DMS114 treated with DMSO at 0.1 percent for 48 hours (cell line): ENCODE data around the gene ARHGAP33.
"Not testable (repeated sequence)": the region's sequence is repeated elsewhere in the genome, so short reads cannot be mapped to it uniquely, and the experiment has no call there.

ENCODE experiments used
- DNase-seq: peaks from one replicate; lab custom pipeline; 2025; ENCODE audit not compliant: unreplicated experiment; lab: John Stamatoyannopoulos, UW

The ARHGAP33 gene

DNA sequence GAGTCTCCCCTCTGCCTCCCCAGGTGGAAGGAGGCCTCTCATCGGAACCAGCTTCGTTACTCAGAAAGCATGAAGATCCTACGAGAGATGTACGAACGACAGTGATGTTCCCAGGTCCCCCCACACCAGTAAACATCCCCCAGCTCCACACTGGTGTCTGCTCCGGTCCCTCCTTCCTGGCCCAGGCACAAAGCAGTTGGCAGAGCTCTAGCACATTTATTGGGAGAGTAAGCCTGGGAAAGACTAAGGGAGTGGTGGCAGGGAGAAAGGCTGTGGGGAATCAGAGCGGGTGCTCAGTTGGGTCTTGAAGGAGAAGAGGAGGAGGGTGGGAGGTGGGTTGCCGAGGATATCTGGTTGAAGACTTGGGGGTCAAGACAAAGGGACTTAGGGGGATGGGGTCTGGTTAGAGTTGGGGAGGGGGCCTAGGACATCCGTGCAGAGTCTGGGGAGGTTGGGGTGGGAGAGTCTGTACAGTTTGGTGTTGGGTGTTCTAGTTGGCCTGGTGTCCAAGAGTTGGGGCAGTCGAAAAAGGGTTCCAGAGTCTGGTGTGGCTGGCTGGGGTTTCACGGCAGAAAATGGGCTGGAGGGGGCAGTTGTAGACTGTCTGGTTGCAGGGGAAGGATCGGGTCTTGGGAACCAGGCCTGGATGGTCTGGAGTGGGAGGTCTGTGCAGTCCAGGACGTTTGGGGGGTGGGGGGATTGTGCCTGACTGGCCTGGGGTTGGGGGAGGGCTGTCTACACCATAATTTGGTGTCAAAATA, 20.8 kb upstream of the ARHGAP33 start:
- no peak for DNase-seq

DNA sequence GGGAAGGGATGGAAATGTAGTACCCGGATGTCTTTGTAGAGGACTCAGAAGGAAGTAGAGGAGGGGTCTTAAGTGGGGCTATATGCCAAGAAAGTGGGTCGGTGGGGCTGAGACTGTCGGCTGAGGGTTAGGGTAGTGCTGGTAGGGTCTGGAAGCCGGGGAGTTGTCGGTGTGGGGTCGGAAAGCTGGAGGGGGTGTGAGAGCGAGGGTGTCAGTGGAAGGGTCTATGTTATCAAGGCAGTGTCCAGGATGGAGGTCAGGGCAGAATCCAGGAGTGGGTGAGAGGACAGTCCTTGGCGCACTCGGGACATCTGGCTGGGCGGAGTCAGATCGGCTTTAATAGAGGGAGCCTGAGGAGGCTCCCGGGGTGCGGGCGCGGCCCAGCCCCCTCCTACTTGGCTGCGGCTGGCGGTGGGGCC, 20.2 kb upstream of the ARHGAP33 start:
- DNase-seq, result no peak

DNA sequence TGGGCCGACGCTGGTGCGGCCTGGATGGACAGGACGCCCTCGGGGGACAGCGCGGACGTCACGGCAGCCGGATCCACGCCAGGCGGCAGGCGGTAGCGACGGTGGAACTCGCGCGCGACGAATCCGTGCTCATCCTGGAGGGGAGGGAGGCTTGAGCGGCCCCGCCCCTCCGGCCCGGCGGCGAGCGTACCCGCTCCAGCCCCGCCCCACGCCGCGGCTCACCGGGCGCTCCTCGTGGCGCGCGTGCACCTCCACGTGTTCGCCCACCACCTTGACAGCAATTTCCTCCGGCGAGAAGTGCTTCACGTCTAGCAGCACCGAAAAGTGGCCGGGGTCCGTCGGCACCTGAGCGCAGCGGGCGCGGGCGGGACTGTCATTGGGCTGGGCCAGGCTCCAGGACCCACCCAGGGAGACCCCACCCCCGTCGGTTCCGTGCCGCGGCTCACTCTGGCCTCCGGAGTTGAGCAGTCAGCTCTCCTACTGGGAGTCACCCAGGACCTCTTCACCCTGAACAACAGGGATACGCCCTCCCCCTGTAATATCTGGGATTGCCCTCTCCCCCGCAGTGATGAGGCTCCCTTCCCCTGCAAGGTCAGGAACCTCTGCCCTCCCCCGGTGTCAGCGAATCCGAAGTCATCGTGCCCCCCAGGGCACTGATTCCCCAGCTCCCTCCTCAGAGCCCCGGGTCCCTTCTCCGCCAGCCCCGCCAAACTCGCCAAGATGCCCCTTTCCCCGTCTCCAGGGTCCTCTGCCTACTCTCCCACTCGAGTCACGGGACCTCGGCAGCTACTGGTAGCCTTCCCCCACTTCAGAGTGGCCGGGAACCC, 19.6 kb upstream of the ARHGAP33 start:
- no peak for DNase-seq

DNA sequence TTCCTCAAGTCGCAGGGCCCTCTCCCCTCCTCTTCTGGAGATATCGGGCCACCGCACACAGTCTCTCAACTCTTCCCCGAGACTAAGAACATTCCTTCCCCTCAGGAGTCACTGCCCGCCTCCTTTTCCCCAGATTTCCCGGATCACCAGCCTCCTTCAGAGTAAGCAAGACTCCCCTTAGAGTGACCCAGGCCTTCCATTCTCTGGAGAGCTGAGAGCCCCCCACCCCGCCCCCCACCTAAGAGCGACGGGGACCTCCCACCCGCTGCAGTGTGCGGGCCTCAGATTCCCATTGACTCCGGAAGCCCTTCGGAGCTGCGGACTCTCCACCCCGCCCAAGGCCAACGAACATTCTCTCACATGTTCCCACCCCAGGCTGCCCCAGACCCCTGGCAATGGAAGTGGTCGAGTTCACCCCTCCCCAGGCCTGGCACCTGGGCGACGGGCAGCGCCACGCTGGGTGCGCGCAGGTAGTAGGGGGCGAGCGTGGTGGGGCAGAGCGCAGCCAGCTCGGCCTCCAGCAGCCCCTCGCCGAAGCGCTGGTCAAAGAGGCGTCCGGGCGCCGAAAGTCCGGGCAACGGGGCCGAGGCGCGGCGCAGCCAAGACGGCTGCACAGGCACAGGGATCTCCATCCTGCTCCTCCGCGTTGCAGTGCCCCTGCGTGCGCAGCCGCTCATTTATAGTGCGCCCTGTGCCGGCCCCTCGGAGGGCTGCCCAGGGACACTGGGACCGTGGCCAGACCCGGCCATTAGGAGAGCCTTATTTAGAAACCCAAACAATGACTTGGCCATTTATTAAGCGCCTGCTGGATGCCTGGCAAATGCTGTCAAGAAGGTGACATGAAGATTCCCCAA, 18.8 kb upstream of the ARHGAP33 start, which contains the start of gene HSPB6:
TSS of gene HSPB6 (minus strand) at position 653 of the 854 bp plus-strand sequence. CDS start at position 632, 21 bp downstream.
- no peak for DNase-seq

DNA sequence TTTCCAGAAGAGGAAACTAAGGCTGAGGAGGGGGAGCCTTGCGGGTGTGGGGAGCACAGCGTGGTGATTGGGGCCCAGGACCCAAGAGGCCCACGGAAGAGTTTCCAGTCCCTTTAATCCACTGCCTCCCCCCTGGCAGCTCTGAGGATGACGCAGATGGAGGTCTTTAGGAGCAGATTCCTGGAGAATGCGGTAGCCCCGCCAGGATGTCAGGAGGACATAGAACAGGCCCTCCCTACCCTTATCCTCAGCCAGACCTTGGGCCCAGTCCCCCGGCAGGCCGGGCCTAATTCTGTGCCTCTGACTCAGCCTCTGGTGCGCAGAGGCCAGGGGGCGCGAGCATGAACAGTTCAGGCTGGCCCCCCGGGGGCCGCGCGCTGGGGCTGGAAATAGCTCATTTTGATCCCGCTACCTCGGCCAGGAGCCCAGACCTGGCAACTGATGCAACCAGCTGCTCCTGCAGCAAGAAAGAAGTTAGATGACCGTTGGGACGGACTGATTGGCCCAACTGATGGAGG, 18.1 kb upstream of the ARHGAP33 start:
- no peak for DNase-seq

DNA sequence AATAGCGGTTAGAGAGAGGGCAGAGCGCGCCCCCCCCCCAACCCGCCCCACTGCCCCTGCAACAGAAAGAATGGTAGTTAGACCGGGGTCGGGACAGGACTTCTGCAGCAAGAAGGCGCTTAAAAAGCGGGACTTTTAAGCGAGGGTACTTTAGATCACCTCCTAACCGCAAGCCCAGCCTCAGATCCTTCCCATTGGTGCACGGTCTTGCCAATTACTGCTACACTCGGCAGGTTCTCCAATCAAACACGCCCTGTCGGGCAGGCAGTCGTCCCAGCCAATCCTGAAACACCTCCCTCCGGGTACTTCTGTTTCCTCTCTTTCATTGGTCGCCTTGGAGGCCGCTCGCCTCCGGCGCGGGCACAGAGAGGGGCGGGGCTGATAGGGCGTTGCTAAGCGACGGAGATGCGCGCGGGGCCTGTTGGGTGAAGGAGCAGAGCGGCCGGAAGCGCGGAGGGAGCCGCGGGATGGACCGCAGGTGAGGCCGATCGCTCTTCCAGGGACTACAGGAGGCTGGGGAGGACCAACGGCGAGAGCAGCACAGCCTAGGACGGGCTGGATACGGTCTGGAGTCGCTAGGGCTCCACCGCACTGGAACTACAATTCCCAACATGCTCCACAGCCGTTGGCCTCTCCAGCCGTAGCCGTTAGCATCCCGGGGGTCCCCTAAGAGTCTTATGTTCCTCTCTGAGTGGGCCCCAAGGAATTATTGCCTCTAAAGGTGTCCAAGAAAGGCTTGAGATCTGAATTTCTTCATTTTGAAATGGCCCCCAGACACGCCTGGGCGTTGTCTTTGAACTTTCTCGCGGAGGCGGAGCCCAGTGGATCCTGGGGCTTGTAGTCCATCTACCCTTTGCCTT, 17.4 kb upstream of the ARHGAP33 start, which contains the start of gene PROSER3:
TSS of gene PROSER3 (plus strand) at position 428 of the 860 bp plus-strand sequence. CDS start at position 468, 40 bp downstream.
- peak; percentile 99 for DNase-seq

DNA sequence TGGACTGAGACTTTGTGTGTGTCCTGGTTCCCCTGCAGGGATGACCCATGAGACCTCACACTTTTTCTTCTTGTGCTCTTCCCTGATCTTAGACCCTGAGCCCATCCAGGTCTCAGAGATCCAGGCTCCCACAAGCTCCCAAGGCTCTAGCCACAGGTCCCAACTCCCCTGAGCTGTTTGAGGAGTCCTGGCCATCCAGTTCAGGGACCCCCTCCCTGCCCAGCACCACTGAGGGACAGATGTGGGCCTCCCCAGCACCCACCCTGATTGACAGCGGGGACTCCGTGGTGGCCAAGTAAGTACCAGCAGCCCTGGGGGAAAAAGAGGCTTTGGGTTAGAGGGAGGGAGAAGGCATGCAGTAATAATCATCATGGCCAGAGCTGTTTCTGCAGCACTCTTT, 15.7 kb upstream of the ARHGAP33 start:
- no peak for DNase-seq

DNA sequence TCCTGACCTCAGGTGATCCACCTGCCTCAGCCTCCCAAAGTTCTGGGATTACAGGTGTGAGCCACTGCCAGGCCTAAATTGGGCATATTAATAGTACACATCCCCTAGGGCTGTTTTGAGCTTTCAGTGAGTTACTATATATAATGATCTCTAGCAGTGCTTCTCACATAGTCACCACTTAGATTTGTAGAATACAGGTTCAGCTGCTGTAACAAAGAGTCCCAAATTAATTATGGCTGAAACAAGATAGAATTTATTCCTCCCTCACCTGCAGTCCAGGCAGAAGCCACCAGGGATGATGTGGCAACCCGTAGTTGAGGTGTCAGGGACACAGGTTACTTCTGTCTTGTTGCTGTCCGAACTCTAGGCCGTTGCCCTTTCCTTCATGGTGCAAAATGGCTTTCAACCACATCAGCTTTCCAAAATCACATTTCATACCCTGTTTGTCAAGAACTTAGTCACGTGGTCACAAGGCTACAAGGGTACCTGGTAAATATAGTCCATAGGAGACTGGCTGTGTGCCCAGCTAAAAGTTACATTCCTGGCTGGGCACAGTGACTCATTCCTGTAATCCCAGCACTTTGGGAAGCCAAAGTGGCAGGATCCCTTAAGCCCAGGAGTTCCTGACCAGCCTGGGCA, 14.5 kb upstream of the ARHGAP33 start:
- no peak for DNase-seq

DNA sequence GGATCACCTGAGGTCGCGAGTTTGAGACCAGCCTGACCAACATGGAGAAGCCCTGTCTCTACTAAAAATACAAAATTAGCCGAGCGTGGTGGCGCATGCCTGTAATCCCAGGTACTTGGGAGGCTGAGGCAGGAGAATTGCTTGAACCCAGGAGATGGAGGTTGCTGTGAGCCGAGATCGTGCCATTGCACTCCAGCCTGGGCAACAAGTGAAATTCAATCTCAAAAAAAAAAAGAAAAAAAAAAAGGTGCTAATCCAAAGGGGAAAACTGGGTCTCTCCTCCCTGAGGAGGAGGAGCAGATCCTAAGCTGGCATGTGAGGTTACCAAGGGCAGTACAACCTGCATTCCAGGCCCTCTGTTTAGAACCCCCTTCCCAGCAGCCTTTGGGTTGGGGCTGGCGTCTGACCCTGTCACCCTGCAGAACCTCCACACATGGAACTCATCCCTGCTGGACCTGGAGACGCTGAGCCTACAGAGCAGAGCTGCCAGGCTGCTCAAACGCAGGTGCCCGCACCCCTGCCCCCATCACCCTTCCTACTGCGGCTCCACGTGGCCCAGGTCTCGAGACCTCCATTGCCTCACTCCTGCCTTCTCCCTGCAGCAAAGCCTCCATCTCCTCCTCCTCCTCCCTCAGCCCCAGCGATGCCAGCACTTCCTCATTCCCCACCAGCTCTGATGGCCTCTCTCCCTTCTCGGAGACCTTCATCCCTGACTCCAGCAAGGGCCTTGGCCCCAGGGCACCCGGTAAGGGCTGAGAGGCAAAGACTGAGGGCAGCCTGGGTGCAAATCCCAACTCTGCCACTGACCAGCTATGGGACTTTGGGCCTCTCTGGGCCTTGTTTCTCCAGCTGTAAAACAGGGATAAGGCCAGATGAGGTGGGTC, 10.7 kb upstream of the ARHGAP33 start:
- no peak for DNase-seq

DNA sequence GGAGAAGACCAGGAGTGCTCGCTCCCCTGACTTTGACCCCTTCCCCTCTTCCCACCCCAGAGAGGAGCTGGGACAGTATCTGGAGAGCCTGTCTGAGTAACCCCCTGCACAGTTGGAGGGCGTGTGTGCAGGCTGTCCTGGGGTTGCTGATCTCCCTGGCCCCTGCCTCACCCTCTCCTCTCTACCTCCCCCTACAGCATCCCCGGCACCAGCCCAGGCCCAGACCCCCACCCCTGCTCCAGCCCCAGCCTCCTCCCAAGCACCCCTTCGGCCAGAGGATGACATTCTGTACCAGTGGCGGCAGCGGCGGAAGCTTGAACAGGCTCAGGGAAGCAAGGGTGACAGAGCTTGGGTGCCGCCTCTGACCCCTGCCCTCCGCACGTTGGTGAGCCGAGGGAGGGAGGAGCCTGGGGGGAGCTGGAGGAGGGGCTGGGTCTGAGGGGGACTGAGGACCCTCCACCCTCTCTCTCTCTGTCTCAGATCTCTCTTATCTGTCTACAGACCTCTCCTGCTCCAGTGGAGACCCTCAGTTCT, 8.7 kb upstream of the ARHGAP33 start:
- no peak for DNase-seq

DNA sequence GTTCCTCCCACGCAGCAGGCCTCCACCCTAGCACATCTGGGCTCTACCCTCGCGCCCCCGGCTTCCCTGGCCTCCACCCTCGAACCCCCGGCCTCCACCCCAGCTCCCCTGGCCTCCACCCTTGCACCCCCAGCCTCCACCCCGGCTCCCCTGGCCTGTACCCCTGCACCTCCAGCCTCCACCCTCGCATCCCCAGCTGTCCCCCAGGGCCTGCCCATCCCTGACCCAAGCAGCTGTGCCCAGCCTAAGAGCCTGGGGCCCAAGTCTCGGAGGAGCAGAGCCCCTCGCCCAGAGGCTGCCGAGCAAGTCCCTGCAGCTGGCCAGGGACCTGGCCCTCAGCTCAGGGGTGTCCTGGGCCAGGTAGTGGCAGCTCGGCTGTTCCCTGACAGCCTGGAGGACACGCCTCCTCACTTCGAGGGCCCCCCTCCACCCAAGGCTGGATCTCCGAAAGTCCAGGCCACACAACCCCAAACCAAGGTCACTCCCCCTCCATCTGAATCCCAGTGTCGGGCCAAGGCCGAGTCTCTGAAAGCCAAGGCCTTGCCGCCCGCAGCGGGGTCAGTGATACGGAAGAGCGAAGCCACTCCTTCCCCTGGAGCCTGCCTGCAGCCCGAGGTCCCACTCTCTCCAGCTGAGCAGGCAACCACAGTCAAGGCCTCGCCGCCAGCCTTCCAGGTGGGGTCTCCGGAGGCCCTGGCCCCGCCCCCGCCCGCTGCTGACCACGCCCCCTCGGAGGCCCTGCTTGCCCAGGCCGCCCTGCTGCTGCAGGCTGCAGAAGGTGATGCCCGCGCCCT, 7.9 kb upstream of the ARHGAP33 start:
- DNase-seq, result no peak

DNA sequence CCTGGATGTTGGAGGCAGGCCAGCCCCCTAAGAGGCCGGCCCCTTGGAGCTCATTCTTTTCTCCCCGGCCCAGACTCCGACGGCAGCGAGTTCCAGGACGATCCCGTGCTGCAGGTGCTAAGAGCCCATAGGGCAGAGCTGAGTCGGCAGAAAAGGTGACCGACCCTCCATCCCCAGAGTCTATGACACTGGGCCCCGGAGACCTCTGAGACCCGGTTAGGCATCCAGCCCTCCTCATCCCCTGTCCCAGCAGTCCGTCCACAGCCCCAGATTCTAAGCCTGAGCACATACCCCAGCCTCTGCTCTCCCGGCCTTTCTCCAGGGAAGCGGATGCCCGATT, 7.3 kb upstream of the ARHGAP33 start:
- no peak for DNase-seq

DNA sequence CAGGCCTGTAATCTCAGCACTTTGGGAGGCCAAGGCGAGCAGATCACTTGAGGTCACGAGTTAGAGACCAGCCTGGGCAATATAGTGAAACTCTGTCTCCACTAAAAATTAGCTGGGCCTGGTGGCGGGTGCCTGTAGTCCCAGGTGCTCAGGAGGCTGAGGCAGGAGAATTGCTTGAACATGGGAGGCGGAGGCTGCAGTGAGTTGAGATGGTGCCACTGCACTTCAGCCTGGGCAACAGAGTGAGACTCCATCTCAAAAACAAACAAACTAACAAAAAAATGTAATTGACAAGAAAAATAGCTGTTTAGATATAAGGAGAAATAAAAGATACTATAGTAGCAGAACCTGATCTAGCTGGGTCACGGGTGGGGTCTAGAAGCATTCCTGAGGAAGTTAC, 3.0 kb upstream of the ARHGAP33 start:
- DNase-seq, result not testable (repeated sequence)

DNA sequence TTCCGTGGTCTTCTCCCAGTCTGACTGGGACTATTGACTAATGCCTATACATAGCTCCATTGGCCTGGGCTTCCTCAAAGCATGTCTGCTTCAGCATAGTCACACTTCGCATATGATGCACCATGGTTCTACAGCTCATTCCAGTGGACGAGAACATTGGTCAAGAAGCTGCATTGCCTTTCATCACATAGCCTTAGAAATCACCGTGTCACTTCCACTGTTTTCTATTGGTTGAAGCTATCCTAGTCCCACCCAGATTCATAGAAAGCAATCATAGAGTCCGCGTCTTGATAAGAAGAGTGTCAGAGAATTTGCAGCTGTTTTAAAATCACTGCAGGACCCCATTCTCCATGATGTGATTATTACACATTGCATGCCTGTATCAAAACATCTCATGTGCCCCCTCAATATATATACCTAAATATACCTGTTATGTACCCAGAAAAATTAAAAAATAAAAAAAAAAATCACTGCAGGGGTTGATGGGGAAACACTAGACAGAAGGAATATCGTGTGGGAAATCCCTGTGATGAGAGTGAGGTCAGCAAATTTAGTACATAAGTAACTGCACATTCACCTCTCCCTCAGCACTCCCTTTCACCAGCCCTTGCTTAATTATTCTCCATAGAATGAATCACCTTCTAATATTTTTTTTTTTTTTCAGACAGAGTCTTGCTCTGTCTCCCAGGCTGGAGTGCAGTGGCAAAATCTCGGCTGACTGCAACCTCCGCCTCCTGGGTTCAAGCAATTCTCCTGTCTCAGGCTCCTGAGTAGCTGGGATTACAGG, 2.2 kb upstream of the ARHGAP33 start:
- no peak for DNase-seq

DNA sequence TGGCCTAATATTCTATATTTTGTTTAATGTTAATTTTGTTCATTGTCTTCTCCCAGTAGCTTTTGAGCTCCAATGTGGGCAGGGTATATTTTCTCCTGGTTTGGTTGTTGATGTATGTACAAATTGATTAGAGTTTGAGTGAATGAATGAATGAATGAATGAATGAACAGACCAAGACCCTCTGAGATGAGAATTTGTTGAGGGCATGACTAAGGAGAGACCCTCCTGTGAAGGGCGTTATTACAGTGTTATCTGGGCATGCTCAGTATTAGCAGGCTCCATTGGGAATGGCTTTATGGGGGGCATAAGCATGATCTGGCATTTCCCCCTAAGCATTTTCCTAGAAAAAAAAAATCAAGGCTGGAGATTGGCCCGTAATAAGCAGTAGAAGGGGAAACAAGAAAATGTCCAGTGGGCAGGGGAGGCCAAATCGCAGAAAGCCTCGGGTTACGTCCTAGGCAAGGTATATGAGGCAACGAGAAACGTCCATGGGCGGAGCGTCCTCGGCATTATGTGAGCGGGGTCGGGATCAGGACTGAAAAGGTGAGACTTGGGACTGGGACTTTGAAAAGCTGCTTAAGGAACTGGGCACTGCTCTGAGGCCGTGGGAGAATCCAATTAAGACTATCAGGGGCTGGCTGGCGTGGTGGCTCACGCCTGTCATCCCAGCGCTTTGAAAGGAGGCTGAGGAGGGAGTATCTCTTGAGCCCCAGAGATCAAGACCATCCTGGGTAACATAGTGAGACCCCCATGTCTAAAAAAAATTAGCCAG, 904 bp upstream of the ARHGAP33 start:
- no peak for DNase-seq

DNA sequence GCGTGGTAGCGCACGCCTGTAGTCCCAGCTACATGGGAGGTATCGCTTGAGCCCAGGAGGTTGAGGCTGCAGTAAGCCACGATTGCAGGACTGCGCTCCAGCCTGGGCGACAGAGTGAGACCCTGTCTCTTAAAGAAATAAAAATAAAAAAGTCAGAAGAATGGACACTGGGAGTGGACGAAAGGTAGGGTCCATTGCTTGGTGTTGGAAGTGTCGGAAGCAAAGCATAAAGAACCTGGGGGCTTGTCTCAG, 392 bp upstream of the ARHGAP33 start:
- DNase-seq, result no peak
